Endothelial cell of umbilical vein (primary cell): ENCODE results near the gene CLEC12A.

Source experiments
- CTCF ChIP-seq, 2 donors: IDR thresholded peaks; 1 replicate in 1 of 2; 2 replicates in 1 of 2; pipeline ENCODE4 v1.5.1; 2011; ENCODE audit warnings: low read length in 2 of 2, mild to moderate bottlenecking in 2 of 2, moderate library complexity in 2 of 2, control low read depth in 1 of 2, inconsistent platforms in 1 of 2, low read depth in 1 of 2; ENCODE audit not compliant: insufficient read depth in 1 of 2; ENCODE audit errors: extremely low read depth in 1 of 2
- EZH2 ChIP-seq: IDR thresholded peaks from 2 replicates; pipeline ENCODE4 v1.6.1; 2012; ENCODE audit warnings: borderline replicate concordance, low read depth, mild to moderate bottlenecking, moderate library complexity, low read length, inconsistent platforms; ENCODE audit not compliant: severe bottlenecking
- POLR2A ChIP-seq: IDR thresholded peaks from 2 replicates; pipeline ENCODE4 v1.6.1; 2012; ENCODE audit warnings: low read depth, mild to moderate bottlenecking, control low read depth, low read length
- TF ChIP-seq, protein P1 (sequence below): IDR thresholded peaks from 2 replicates; pipeline ENCODE4 v1.6.1; 2011; ENCODE audit not compliant: insufficient read depth, insufficient read length

DNA sequence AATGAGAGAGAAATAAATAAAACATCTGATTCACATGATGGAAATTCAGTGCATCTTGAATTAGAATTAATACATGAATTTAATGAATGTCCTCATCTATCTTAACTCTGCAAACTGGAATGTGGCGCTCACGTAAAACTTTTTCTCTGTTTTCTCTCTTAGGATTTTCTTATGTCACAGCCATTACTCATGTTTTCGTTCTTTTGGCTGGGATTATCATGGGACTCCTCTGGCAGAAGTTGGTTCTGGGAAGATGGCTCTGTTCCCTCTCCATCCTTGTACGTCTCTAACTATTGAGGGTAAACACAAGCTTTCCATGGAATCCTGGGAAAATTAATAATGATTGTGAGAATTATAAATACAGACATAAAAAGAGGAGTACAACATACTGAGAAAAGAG lies 44.2 kb downstream of the CLEC12A start:
- TF ChIP-seq, protein P1, sequence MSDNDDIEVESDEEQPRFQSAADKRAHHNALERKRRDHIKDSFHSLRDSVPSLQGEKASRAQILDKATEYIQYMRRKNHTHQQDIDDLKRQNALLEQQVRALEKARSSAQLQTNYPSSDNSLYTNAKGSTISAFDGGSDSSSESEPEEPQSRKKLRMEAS: no peak
- TF ChIP-seq POLR2A: no peak
- TF ChIP-seq CTCF (IDR thresholded peaks at IDR 0.05; ENCODE audit: extremely low read depth in 1 of 2, insufficient read depth in 1 of 2, low read depth in 1 of 2, low read length in 2 of 2): no peak
- TF ChIP-seq EZH2: no peak
